Thyroid gland (tissue), 4 donors: ENCODE data around the gene ACSM3. TPM values are rescaled to one million over a fixed set of nuclear protein-coding genes. Genes with fewer than 3 reads are reported as not detected.

Experiments
- DNase-seq, 2 donors: peaks; one replicate each; pipeline ENCODE4 v3.0.0-alpha.2; 2019
- H3K27ac ChIP-seq, 3 donors: fragments of 200-600 bp; sonication (generic); 1 replicate in 2 of 3; 2 replicates in 1 of 3; pipeline ENCODE4 v1.5.1; 2016 to 2019; ENCODE audit warnings: mild to moderate bottlenecking in 1 of 3, moderate library complexity in 1 of 3
- H3K27me3 ChIP-seq: fragments of 200-600 bp; sonication (generic); one replicate; pipeline ENCODE4 v1.5.1; 2019
- H3K36me3 ChIP-seq, 2 donors: fragments of 200-600 bp; sonication (generic); one replicate each; pipeline ENCODE4 v1.5.1; 2016 to 2019
- H3K4me1 ChIP-seq, 2 donors: fragments of 200-600 bp; sonication (generic); one replicate each; pipeline ENCODE4 v1.5.1; 2017 to 2019
- H3K4me3 ChIP-seq, 3 donors: fragments of 200-600 bp; sonication (generic); replicated peaks in 1 of 3; 1 replicate in 2 of 3; 2 replicates in 1 of 3; pipeline ENCODE4 v1.5.1; 2016; ENCODE audit warnings: mild to moderate bottlenecking in 1 of 3
- H3K9me3 ChIP-seq: fragments of 200-600 bp; sonication (generic); one replicate; pipeline ENCODE4 v1.5.1; 2017
- CTCF ChIP-seq, 6 experiments: fragments of 200-600 bp in 3 of 6; fragments of 450-650 bp in 3 of 6; sonication (generic) in 3 of 6; IDR thresholded peaks; one replicate each; pipeline ENCODE4 v1.5.1; 2016 to 2019; ENCODE audit warnings: antibody characterized with exemption in 6 of 6, mild to moderate bottlenecking in 2 of 6, inconsistent platforms in 1 of 6, moderate library complexity in 1 of 6
- POLR2A ChIP-seq, 2 donors: fragments of 450-650 bp; IDR thresholded peaks; one replicate each; pipeline ENCODE4 v1.6.1; 2017; ENCODE audit warnings: antibody characterized with exemption in 2 of 2, mild to moderate bottlenecking in 2 of 2, moderate library complexity in 1 of 2
- WGBS, 2 donors: methylation state at CpG; one replicate each; pipeline ENCODE4 v1.1.5; 2017; 5-methylcytosine and 5-hydroxymethylcytosine counted together
- intact Hi-C: fragments of 100-400 bp; cut with DNase I; formaldehyde crosslinking; loops from one replicate; pipeline ENCODE4 v1.15.1; 2023
- total RNA-seq, 4 donors: library from RNA; depleted of rRNA; stranded (reverse); fragments of >200 nt; gene quantifications; one replicate each; pipeline ENCODE4 v1.2.3, GENCODE V29; 2016

ACSM3 gene
- total RNA-seq, 4 donors from 2014 or later, result 1.2 to 1.7 (median 1.6) TPM; not detected in 1

- no peaks in the 10 kb centered on the region for H3K27me3 ChIP-seq
- TF ChIP-seq CTCF (IDR thresholded peaks at IDR 0.05) (no peak), POLR2A (IDR thresholded peaks at IDR 0.05) (no peak)
- no peak overlapping the region for H3K4me3 ChIP-seq
- H3K4me1 ChIP-seq, result no peaks in the 10 kb centered on the region
- intact Hi-C loops, result no loop called here
- no peak for DNase-seq
- H3K27ac ChIP-seq, result no peak overlapping the region
- H3K36me3 ChIP-seq, result no peaks in the 10 kb centered on the region
- 90 to 91% methylated on average over 3 of the region's 3 CpGs for WGBS, 2 donors
- no peaks in the 10 kb centered on the region for H3K9me3 ChIP-seq
Observed at GRCh38 chr16:20822521-20823325, 58.9 kb downstream of the ACSM3 start.

DNA sequence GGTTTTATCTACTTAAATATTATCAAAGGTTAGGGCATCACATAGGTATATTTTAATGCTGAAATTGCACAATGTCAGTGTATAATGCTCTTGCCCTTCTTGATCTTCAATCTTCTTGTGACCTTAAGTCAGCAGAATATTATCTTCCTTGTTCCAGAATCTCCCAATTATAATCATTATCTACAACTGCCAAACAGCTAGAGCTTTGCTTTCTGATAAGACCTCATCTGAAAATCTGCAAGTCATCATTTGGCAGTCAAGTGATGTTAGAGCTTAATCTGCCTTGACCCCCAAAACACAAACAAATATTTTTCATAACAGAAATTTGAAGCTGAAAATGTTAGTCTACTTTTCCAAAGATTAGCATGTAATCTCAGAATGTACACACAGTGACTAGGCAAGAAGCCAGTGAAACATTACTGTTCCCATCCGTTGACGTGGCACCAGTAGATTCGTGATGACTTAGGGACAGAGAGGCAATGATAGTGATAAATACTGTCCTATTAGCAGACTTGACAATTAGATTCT lies 62.3 kb downstream of the ACSM3 start:
- WGBS, 2 donors, result 88 to 96% methylated on average over 3 of the region's 3 CpGs
- Histone ChIP-seq H3K4me1 (no peaks in the 10 kb centered on the region), H3K27ac (no peak overlapping the region), H3K36me3 (no peaks in the 10 kb centered on the region), H3K27me3 (no peaks in the 10 kb centered on the region), H3K4me3 (no peak overlapping the region), H3K9me3 (no peaks in the 10 kb centered on the region)
- intact Hi-C loops, result no loop called here
- no peak for TF ChIP-seq POLR2A (IDR thresholded peaks at IDR 0.05)
- no peak for TF ChIP-seq CTCF (IDR thresholded peaks at IDR 0.05)
- DNase-seq, result no peak

DNA sequence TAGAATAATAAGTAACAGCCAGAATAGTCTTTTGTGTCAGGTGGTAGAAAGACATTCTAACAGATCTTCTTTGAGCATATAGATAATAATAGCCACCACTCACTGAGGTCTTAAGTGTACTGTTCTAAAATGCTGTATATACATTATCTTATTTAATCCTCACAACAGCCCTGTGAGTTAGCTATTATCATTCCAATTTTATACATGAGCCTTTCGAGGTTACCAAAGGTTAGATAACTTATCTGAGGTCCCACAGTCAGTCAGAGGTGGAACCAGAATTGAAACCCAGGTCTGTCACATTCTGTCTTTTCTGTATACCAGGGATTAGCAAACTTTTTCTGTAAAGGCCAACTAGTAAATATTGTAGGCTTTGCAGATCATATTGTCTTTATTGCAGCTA lies 65.7 kb downstream of the ACSM3 start:
- Histone ChIP-seq H3K36me3 (no peaks in the 10 kb centered on the region), H3K27me3 (no peaks in the 10 kb centered on the region), H3K4me1 (no peaks in the 10 kb centered on the region), H3K4me3 (no peak overlapping the region), H3K27ac (no peak overlapping the region), H3K9me3 (no peaks in the 10 kb centered on the region)
- no peak for DNase-seq
- 91 to 97% methylated on average over 1 of the region's 1 CpG for WGBS, 2 donors
- TF ChIP-seq CTCF (IDR thresholded peaks at IDR 0.05) (no peak), POLR2A (IDR thresholded peaks at IDR 0.05) (no peak)
- intact Hi-C loops, result no loop called here

DNA sequence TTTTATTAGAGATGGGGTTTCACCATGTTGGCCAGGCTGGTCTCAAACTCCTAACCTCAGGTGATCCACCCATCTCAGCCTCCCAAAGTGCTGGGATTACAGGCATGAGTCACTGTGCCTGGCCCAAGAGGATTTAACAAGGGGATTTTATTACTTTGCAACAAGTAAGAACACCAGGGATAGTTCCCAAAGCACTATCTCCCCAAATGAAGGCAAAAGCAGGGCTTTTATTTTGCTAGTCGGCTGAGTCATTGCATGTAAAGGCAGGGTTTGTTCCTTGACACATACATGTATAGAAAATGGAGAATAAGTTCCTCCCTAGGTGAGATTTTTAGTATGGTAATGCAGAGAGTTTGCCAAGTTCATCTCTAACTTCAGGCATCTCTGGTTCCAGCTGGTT lies 66.6 kb downstream of the ACSM3 start:
- Histone ChIP-seq H3K4me1 (no peaks in the 10 kb centered on the region), H3K27me3 (no peaks in the 10 kb centered on the region), H3K9me3 (no peaks in the 10 kb centered on the region), H3K36me3 (no peaks in the 10 kb centered on the region), H3K4me3 (no peak overlapping the region), H3K27ac (no peak overlapping the region)
- WGBS, 2 donors, result 94 to 100% methylated on average over 1 of the region's 1 CpG
- no peak for TF ChIP-seq CTCF (IDR thresholded peaks at IDR 0.05)
- no peak for TF ChIP-seq POLR2A (IDR thresholded peaks at IDR 0.05)
- intact Hi-C loops, result no loop called here
- no peak for DNase-seq

- TF ChIP-seq POLR2A (IDR thresholded peaks at IDR 0.05) (no peak), CTCF (IDR thresholded peaks at IDR 0.05) (no peak)
- intact Hi-C loops, result no loop called here
- H3K4me1 ChIP-seq, result no peaks in the 10 kb centered on the region
- H3K36me3 ChIP-seq, result no peaks in the 10 kb centered on the region
- H3K9me3 ChIP-seq, result no peaks in the 10 kb centered on the region
- 90 to 95% methylated on average over 2 of the region's 2 CpGs for WGBS, 2 donors
- DNase-seq, result no peak
- no peak overlapping the region for H3K4me3 ChIP-seq
- H3K27ac ChIP-seq, result no peak overlapping the region
- no peaks in the 10 kb centered on the region for H3K27me3 ChIP-seq
Observed at GRCh38 chr16:20833086-20833485, 69.3 kb downstream of the ACSM3 start.
